Right ventricle myocardium superior (tissue), 1 donor: Measurements from ENCODE around the gene NR6A1. TPM values are rescaled to one million over a fixed set of nuclear protein-coding genes. Genes with fewer than 3 reads are reported as not detected.

Experiments
- ATAC-seq: fragments of 200-7000 bp; cut with Tn5 transposase; one replicate; pipeline ENCODE4 v1.9.1; 2020; ENCODE audit warnings: mild to moderate bottlenecking; ENCODE audit not compliant: poor library complexity
- DNase-seq: peaks from one replicate; pipeline ENCODE4 v3.0.0-alpha.2; 2020
- intact Hi-C: fragments of 100-400 bp; cut with DNase I; formaldehyde crosslinking; loops from one replicate; pipeline ENCODE4 v1.11.2; 2022
- total RNA-seq: library from RNA; stranded (reverse); fragmentation: NEBNext Ultra II Directional; extraction: Animal tissue kit (Norgen Biotek cat#: 25700); gene quantifications from one replicate; pipeline ENCODE4 v1.2.1, GENCODE V29; 2021
- donor health status: DM: no; HTN: yes; CAD: no; lungs with severe emphysema.

NR6A1 gene
- total RNA-seq, 1 donor from 2014 or later: 1.4 TPM

GRCh38 chr9:124799274-124800006 lies 28.3 kb upstream of the NR6A1 start:
- intact Hi-C loops: no loop called here
- DNase-seq (no peak), ATAC-seq (no peak)

GRCh38 chr9:124797343-124798103 lies 26.4 kb upstream of the NR6A1 start:
- no peak for DNase-seq
- intact Hi-C loops: loop anchor here (2.0 kb wide), 1 partner anchor 23 kb away; no protein-coding TSS in a partner anchor
- peak; percentile 55 for ATAC-seq

- ATAC-seq (peak; percentile 14), DNase-seq (peak; percentile 59)
- intact Hi-C loops: loop anchor here (2.0 kb wide), 1 partner anchor 21 kb away; no protein-coding TSS in a partner anchor
Measured at GRCh38 chr9:124795881-124796431, 24.8 kb upstream of the NR6A1 start.

- ATAC-seq: peak; percentile 54
- no peak for DNase-seq
- intact Hi-C loops: no loop called here
Measured at GRCh38 chr9:124794902-124795491, 23.9 kb upstream of the NR6A1 start.

GRCh38 chr9:124793015-124793541 lies 22.0 kb upstream of the NR6A1 start:
- no peak for DNase-seq
- intact Hi-C loops: no loop called here
- peak; percentile 13 for ATAC-seq

GRCh38 chr9:124792257-124793014 lies 21.3 kb upstream of the NR6A1 start:
- intact Hi-C loops: no loop called here

GRCh38 chr9:124790801-124791505 lies 19.8 kb upstream of the NR6A1 start:
- intact Hi-C loops: no loop called here
- ATAC-seq: no peak
- DNase-seq: no peak

More at GRCh38 chr9:124792257-124793014, 21.3 kb upstream of the NR6A1 start:
- DNase-seq (no peak), ATAC-seq (no peak)

GRCh38 chr9:124790301-124790700 lies 19.2 kb upstream of the NR6A1 start:
- intact Hi-C loops: no loop called here
- ATAC-seq: no peak
- no peak for DNase-seq

GRCh38 chr9:124789531-124789930 lies 18.4 kb upstream of the NR6A1 start:
- ATAC-seq (no peak), DNase-seq (no peak)
- intact Hi-C loops: no loop called here

GRCh38 chr9:124788542-124789217 lies 17.6 kb upstream of the NR6A1 start:
- ATAC-seq: no peak
- intact Hi-C loops: no loop called here
- DNase-seq: no peak

- no peak for ATAC-seq
- intact Hi-C loops: no loop called here
- no peak for DNase-seq
Measured at GRCh38 chr9:124786881-124787573, 15.9 kb upstream of the NR6A1 start.

- intact Hi-C loops: no loop called here
- DNase-seq (no peak), ATAC-seq (peak; percentile 37)
Measured at GRCh38 chr9:124784509-124784908, 13.4 kb upstream of the NR6A1 start.

GRCh38 chr9:124783830-124784229 lies 12.7 kb upstream of the NR6A1 start:
- intact Hi-C loops: no loop called here
- no peak for DNase-seq

GRCh38 chr9:124782661-124783574 lies 11.8 kb upstream of the NR6A1 start:
- no peak for ATAC-seq
- DNase-seq: no peak
- intact Hi-C loops: no loop called here

More at GRCh38 chr9:124783830-124784229, 12.7 kb upstream of the NR6A1 start:
- ATAC-seq: no peak

- DNase-seq (no peak), ATAC-seq (no peak)
- intact Hi-C loops: no loop called here
Measured at GRCh38 chr9:124781967-124782660, 11.0 kb upstream of the NR6A1 start.
